ENCODE data around the gene CDH1. TPM values are rescaled to one million over a fixed set of nuclear protein-coding genes. Genes with fewer than 3 reads are reported as not detected.
"Not testable (repeated sequence)": the region's sequence is repeated elsewhere in the genome, so short reads cannot be mapped to it uniquely, and the experiment has no call there.

CDH1 gene
- total RNA-seq, 6 donors from 2014 or later, result 99.5 to 174 (median 132) TPM

DNA sequence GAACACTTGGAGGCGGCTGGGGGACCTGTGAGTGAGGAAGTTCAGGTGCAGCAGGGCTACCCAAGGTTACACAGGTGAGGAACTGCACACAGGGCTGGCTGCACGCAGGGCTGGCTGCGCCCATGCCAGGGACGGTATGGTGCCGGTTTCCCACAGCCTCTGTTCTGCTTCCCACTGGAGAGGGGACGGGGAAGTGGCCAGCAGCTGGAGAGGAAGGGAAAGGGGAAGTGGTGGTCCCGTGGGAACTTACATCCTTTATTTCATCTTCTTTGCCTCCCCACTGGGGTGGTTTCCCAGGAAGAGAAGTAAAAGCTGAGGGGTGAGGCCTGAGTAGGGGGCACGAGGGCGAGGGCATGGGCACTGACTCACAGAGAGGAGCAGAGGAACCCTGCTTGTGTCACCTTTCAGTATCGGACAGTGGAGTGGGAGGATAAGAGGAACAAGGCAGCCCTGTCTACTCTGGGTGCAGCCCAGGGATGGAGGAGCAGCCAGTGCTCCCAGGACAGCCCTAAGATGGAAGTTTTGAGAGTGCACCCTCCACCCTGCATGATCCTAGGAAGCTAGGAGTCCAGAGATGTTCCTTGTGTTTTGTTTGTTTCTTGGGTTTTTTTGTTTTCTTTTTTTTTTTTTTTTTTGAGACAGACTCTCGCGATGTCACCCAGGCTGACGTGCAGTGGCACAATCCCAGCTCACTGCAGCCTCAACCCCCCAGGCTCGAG, 25.5 kb upstream of the CDH1 start:
- 42 to 54% methylated on average over 14 of the region's 14 CpGs for WGBS, 2 donors
- Histone ChIP-seq H3K9me3 (no peaks in the 10 kb centered on the region), H3K27ac (no peak overlapping the region), H3K27me3 (no peaks in the 10 kb centered on the region), H3K4me3 (no peak overlapping the region), H3K4me1 (peaks cover 0 to 13% (median 3%) of the 10 kb centered on the region in 4 donors), H3K36me3 (no peaks in the 10 kb centered on the region)
- TF ChIP-seq, protein P1, sequence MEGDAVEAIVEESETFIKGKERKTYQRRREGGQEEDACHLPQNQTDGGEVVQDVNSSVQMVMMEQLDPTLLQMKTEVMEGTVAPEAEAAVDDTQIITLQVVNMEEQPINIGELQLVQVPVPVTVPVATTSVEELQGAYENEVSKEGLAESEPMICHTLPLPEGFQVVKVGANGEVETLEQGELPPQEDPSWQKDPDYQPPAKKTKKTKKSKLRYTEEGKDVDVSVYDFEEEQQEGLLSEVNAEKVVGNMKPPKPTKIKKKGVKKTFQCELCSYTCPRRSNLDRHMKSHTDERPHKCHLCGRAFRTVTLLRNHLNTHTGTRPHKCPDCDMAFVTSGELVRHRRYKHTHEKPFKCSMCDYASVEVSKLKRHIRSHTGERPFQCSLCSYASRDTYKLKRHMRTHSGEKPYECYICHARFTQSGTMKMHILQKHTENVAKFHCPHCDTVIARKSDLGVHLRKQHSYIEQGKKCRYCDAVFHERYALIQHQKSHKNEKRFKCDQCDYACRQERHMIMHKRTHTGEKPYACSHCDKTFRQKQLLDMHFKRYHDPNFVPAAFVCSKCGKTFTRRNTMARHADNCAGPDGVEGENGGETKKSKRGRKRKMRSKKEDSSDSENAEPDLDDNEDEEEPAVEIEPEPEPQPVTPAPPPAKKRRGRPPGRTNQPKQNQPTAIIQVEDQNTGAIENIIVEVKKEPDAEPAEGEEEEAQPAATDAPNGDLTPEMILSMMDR (IDR thresholded peaks at IDR 0.05), result no peak
- TF ChIP-seq EP300 (IDR thresholded peaks at IDR 0.05), result no peak
- no peak for TF ChIP-seq POLR2AphosphoS5 (IDR thresholded peaks at IDR 0.05)
- TF ChIP-seq POLR2A (IDR thresholded peaks at IDR 0.05), result no peak
- ATAC-seq (ENCODE audit: low FRiP score in 2 of 2) (peak; percentile 41 to 64), DNase-seq (peak in 1 of 2 donors; percentile 33)

DNA sequence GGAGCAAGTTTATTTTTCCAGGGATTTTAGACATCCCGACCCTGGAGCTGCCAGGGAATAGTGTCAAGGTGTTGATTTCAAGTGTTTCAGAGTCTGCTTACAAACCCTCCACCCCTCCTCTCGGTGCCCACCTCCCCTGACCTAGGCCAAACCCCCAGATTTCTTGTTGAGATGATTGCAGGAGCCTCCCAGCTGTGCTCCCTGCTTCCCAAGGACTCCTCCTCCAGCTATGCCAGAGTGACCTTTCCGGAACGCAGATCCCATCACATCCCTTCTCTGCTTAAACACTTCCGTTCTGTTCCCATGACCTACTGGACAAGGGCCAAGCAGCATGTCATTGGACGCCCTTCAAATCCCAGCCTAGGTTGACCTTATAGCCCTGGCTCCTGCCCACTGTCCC, 23.7 kb upstream of the CDH1 start:
- ATAC-seq (ENCODE audit: low FRiP score in 2 of 2) (no peak), DNase-seq (no peak)
- WGBS, 2 donors, result 38 to 54% methylated on average over 6 of the region's 6 CpGs
- H3K27me3 ChIP-seq, result no peaks in the 10 kb centered on the region
- H3K27ac ChIP-seq, result no peak overlapping the region
- H3K4me3 ChIP-seq, result no peak overlapping the region
- no peaks in the 10 kb centered on the region for H3K36me3 ChIP-seq
- no peaks in the 10 kb centered on the region for H3K4me1 ChIP-seq
- H3K9me3 ChIP-seq, result no peaks in the 10 kb centered on the region
- TF ChIP-seq, protein P1 (IDR thresholded peaks at IDR 0.05), result no peak
- no peak for TF ChIP-seq EP300 (IDR thresholded peaks at IDR 0.05)
- no peak for TF ChIP-seq POLR2A (IDR thresholded peaks at IDR 0.05)
- no peak for TF ChIP-seq POLR2AphosphoS5 (IDR thresholded peaks at IDR 0.05)

DNA sequence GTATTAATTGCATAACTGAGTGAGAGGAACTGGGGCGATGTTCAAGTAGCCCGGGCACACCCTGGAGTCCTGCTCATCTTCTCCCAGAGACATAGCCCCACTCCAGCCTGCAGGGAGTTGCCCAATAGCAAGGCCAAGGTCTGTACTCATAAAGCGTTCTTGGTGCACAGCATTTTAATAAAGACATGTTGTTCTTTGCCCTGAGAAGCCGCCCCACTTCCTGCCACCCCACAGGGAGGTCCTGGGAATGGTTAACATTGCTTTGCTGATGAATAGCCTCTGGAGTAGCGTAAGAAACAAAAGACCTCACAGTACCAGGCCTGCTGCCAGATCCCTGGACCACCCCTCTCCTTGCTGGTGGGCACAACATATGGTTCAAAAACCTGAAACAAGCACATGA, 21.6 kb upstream of the CDH1 start:
- no peaks in the 10 kb centered on the region for H3K4me1 ChIP-seq
- 71 to 82% methylated on average over 3 to 5 of the region's 5 CpGs for WGBS, 2 donors
- ATAC-seq (ENCODE audit: low FRiP score in 2 of 2) (no peak), DNase-seq (no peak)
- no peak overlapping the region for H3K27ac ChIP-seq
- H3K27me3 ChIP-seq, result no peaks in the 10 kb centered on the region
- no peaks in the 10 kb centered on the region for H3K9me3 ChIP-seq
- no peaks in the 10 kb centered on the region for H3K36me3 ChIP-seq
- no peak overlapping the region for H3K4me3 ChIP-seq
- TF ChIP-seq POLR2AphosphoS5 (IDR thresholded peaks at IDR 0.05) (no peak), POLR2A (IDR thresholded peaks at IDR 0.05) (no peak)

DNA sequence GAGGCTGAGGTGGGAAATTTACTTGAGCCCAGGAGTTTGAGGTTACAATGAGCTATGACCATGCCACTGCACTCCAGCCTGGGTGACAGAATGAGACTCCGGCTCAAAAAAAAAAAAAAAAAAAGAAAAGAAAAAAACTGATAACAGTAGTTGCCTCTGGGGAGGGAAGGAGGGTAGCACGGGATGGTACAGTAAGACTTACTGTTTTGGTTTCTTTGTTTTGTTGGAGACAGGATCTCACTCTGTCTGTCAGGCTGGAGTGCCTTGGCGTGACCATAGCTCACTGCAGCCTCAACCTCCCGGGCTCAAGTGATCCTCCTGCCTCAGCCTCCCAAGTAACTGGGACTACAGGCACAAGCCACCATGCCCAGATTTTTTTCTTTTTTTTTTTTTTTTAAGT, 20.6 kb upstream of the CDH1 start:
- DNase-seq, H3K4me3 ChIP-seq: not testable (repeated sequence)
- 71 to 84% methylated on average over 4 of the region's 4 CpGs for WGBS, 2 donors

DNA sequence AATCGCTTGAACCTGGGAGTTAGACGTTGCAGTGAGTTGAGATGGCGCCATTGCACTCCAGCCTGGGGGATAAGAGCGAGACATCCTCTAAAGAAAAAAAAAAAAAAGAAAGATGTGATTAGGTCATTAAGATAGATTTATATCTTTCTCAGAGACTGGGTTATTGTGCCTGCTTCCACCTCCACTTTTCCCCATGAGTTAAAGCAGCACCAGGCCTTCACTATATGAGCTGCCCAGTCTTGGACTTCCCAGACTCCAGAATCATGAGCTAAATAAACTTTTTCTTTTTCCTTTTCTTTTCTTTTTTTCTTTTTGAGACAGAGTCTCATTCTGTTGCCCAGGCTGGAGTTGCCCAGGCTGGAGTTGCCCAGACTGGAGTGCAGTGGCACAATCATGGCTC, 19.4 kb upstream of the CDH1 start:
- Histone ChIP-seq H3K4me1 (no peaks in the 10 kb centered on the region), H3K4me3 (no peak overlapping the region), H3K9me3 (no peaks in the 10 kb centered on the region), H3K27ac (no peak overlapping the region), H3K27me3 (no peaks in the 10 kb centered on the region), H3K36me3 (no peaks in the 10 kb centered on the region)
- WGBS, 2 donors, result 94 to 97% methylated on average over 4 of the region's 4 CpGs
- ATAC-seq (ENCODE audit: low FRiP score in 2 of 2), result no peak
- DNase-seq, result no peak
- TF ChIP-seq, protein P1 (IDR thresholded peaks at IDR 0.05), result no peak
- TF ChIP-seq EP300 (IDR thresholded peaks at IDR 0.05), result no peak
- no peak for TF ChIP-seq POLR2A (IDR thresholded peaks at IDR 0.05)
- no peak for TF ChIP-seq POLR2AphosphoS5 (IDR thresholded peaks at IDR 0.05)

More for the DNA sequence above, 20.6 kb upstream of the CDH1 start:
- not testable (repeated sequence) for H3K4me1 ChIP-seq; H3K27me3 ChIP-seq; H3K36me3 ChIP-seq; H3K27ac ChIP-seq; ATAC-seq (ENCODE audit: low FRiP score in 2 of 2); H3K9me3 ChIP-seq

DNA sequence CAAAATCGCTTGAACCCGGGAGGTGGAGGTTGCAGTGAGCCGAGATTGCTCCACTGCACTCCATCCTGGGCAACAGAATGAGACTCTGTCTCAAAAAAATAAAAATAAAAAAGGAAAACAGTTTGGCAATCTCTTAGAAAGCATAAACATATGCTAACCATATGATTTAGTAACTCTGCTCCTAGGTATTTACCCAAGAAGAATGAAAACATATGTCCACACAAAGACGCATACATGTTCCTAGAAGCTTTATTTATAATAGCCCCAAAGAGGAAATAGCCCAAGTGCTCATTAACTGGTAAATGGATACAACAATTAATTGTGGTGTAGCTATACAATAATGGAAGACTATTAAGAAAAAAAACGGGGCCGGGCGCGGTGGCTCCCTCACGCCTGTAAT, 18.5 kb upstream of the CDH1 start:
- TF ChIP-seq, protein P1 (IDR thresholded peaks at IDR 0.05), result no peak
- TF ChIP-seq POLR2A (IDR thresholded peaks at IDR 0.05), result no peak
- TF ChIP-seq POLR2AphosphoS5 (IDR thresholded peaks at IDR 0.05), result no peak
- no peak for TF ChIP-seq EP300 (IDR thresholded peaks at IDR 0.05)
- ATAC-seq (ENCODE audit: low FRiP score in 2 of 2) (no peak), DNase-seq (no peak)
- Histone ChIP-seq H3K9me3 (no peaks in the 10 kb centered on the region), H3K27ac (no peak overlapping the region), H3K27me3 (no peaks in the 10 kb centered on the region), H3K4me1 (no peaks in the 10 kb centered on the region), H3K4me3 (no peak overlapping the region), H3K36me3 (no peaks in the 10 kb centered on the region)
- WGBS, 2 donors, result 83 to 89% methylated on average over 9 of the region's 9 CpGs
